HL-60 (cell line): ENCODE data around the gene CLSTN2.

Experiments
- TF ChIP-seq, protein P1 (sequence below): IDR thresholded peaks from one replicate; pipeline ENCODE4 v1.5.1; 2011; ENCODE audit warnings: low read length, control low read depth, inconsistent platforms; ENCODE audit not compliant: insufficient read depth
- TF ChIP-seq, protein P2 (sequence below): IDR thresholded peaks from 2 replicates; pipeline ENCODE4 v1.6.1; 2012; ENCODE audit warnings: low read depth; ENCODE audit not compliant: insufficient replicate concordance

DNA sequence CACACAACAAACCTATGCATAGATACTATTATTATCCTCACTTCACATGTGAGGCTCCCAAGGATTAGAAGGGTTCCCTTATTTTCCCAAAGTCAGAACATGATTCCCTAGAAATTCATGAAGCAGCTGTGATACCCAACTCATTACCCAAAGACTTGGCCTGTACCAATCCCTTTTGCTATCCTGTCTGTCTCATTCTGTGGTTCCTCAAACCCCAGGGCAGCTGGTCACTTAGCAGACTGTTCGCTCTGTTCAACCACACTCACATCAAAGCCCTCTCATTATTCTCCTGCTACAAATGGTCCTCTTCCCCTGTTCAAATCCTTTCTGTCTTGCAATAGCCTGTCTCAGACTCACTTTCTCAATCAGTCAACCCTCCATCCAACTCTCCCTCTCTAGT lies 588.6 kb downstream of the CLSTN2 start:
- TF ChIP-seq, protein P1, sequence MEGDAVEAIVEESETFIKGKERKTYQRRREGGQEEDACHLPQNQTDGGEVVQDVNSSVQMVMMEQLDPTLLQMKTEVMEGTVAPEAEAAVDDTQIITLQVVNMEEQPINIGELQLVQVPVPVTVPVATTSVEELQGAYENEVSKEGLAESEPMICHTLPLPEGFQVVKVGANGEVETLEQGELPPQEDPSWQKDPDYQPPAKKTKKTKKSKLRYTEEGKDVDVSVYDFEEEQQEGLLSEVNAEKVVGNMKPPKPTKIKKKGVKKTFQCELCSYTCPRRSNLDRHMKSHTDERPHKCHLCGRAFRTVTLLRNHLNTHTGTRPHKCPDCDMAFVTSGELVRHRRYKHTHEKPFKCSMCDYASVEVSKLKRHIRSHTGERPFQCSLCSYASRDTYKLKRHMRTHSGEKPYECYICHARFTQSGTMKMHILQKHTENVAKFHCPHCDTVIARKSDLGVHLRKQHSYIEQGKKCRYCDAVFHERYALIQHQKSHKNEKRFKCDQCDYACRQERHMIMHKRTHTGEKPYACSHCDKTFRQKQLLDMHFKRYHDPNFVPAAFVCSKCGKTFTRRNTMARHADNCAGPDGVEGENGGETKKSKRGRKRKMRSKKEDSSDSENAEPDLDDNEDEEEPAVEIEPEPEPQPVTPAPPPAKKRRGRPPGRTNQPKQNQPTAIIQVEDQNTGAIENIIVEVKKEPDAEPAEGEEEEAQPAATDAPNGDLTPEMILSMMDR, result no peak
- TF ChIP-seq, protein P2, sequence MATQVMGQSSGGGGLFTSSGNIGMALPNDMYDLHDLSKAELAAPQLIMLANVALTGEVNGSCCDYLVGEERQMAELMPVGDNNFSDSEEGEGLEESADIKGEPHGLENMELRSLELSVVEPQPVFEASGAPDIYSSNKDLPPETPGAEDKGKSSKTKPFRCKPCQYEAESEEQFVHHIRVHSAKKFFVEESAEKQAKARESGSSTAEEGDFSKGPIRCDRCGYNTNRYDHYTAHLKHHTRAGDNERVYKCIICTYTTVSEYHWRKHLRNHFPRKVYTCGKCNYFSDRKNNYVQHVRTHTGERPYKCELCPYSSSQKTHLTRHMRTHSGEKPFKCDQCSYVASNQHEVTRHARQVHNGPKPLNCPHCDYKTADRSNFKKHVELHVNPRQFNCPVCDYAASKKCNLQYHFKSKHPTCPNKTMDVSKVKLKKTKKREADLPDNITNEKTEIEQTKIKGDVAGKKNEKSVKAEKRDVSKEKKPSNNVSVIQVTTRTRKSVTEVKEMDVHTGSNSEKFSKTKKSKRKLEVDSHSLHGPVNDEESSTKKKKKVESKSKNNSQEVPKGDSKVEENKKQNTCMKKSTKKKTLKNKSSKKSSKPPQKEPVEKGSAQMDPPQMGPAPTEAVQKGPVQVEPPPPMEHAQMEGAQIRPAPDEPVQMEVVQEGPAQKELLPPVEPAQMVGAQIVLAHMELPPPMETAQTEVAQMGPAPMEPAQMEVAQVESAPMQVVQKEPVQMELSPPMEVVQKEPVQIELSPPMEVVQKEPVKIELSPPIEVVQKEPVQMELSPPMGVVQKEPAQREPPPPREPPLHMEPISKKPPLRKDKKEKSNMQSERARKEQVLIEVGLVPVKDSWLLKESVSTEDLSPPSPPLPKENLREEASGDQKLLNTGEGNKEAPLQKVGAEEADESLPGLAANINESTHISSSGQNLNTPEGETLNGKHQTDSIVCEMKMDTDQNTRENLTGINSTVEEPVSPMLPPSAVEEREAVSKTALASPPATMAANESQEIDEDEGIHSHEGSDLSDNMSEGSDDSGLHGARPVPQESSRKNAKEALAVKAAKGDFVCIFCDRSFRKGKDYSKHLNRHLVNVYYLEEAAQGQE, result no peak
